Dermis microvascular lymphatic vessel endothelial cell (primary cell): ENCODE data around the gene KPTN. TPM values are rescaled to one million over a fixed set of nuclear protein-coding genes. Genes with fewer than 3 reads are reported as not detected.
A peak's percentile ranks its signal among the peaks of the same experiment; 100 is the strongest.

ENCODE experiments used
- DNase-seq, 2 donors: peaks; one replicate each; pipeline versions ENCODE4 v3.0.0 to v3.0.0-alpha.2; 2010; ENCODE audit warnings: low read depth in 2 of 2
- total RNA-seq: library from RNA; depleted of rRNA; stranded (reverse); fragments of >200 nt; gene quantifications from 2 replicates; pipeline ENCODE4 v1.2.1, GENCODE V29; 2014

KPTN gene
- total RNA-seq, 1 donor from 2014 or later, result 4.0 TPM

DNA sequence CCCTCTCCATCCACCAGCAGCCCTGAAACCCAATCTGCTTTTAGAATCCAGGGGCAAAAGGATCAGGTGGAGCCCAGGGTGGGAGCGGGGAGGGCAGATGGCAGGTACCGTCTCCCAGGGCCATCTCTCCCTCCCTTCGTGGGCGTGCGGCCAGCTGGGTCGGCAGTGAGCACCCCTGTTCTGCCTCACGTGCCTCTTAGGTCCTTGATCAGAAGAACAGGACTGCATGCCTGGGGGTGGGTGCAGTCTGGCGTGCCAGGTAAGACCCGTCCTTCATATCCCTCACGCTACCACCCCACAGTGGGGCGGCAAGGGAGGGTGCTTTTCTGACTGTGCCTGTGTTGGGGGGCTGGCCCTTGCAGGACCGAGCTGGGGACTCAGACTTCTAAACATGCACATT lies 14.3 kb downstream of the KPTN start:
- no peak for DNase-seq

DNA sequence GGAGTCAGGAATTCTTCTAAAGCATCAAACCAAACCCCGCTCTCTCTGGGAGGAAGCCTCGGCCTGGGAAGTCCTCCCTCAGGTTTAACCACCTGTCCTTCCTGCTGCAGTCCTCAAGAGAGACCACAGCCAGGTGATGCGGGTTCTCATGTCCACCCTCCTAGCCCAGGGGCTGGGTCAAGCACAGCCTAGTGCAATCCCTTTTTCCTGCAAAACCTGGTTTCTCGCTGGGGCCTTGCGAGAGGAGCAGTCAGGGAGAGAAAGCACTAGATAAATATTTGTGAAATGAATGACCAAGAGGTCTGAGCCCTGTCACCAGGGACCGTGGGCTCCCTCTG lies 14.7 kb downstream of the KPTN start:
- no peak for DNase-seq

GRCh38 chr19:47467914-47468313 lies 16.1 kb downstream of the KPTN start:
- no peak for DNase-seq

DNA sequence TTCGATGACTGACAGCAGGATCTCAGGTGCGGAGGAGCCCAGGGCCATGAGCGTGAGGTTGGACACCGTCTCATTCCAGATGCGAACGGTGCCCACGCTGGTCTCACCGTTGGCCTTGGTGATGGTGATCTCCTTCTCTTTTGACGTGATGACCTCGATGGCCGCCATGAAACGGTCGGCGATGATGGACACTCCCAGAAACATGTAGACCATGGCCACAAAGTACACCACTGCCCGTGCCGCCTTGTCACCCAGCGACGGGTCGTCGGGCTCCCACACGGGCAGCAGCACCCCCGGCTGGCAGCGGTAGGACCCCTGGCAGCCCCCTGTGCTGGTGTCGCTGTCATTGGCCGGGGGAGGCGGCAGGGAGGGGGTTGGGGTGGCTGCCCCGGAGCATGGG lies 18.1 kb downstream of the KPTN start:
- no peak for DNase-seq

DNA sequence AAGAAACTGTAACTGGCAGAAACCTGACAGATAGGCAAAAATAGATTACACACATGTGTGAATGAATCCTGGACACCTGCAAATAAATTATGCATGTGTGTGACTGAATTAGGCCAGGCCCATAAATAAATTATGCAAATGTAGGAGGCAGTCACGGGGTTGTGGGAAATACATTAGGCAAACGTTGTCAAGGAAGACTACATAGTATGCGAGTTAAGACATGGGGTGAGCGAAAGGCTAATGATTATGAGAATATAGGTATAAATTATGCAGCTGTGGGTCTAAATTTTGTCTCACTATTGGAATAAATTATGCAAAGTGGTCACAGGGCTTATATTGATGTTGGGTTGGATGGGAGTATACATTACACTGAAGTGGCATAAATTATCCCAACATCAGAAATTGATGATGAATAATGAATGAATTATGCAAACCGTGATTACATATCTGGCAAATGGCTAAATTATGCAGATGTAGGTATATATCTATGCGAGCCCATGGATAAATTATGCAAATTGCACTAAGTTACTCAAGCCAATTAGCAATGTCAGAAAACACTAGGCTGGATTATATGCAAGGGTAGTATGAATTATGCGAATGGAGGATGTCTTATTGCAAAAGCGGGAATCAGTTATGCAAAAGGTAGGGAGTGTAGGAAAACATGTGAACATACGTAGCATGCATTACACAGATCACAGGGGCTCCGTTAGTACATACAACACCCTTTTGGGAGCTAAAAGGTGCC lies 19.2 kb downstream of the KPTN start:
- DNase-seq, result no peak

DNA sequence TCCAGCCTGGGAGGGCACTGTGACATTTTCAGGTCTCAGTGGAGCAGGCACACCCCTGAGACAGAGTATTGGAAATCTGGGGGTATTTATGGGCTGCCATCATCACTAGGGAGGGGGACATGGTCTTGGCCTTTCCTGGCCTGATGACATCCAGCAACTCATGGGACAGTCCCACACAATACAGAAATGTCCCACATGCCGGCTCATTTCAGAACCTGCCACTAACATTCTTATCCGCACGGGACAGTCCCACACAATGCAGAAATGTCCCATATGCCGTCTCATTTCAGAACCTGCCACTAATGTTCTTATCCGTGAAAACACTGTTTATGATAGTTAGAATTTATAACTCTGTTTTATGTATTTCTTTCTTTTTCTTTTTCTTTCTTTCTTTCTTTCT lies 22.1 kb downstream of the KPTN start:
- no peak for DNase-seq

DNA sequence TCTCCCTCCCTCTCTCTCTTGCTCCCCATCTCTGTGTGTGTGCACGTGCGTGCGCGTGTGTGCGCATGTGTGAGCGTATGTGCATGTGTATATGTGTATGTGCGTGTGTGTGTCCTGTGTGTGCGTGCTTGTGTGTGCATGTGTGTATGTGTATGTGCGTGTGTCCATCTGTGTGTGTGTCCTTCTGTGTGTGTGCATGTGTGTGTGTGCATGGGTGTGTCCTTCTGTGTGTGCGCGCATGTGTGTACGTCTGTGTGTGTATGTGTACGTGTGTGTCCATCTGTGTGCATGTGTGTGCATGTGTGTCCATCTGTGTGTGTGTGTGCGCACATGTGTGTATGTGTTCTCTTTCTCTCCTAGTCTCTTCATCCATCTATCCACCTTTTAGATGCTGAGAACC lies 24.5 kb downstream of the KPTN start:
- DNase-seq, result no peak

DNA sequence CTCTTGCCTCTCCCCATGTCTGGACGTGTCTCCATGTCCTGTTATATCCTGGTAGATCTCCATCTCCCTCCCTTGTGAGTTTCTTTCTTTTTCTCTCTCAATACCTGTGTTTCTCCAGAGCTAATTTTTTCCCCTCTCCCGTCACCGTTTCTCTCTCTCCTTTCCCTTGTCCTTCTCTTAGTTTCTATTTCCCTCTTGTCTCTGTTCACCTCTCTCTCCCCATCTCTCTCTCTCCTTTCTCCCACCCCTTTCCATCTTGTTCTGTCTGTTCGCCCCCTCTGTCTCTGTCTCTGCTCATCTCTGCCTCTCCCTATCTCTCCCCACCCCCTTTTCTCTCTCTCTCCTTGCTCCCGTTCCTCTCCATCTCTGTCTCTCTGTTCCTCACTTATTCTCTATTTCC lies 25.3 kb downstream of the KPTN start:
- DNase-seq, result no peak

DNA sequence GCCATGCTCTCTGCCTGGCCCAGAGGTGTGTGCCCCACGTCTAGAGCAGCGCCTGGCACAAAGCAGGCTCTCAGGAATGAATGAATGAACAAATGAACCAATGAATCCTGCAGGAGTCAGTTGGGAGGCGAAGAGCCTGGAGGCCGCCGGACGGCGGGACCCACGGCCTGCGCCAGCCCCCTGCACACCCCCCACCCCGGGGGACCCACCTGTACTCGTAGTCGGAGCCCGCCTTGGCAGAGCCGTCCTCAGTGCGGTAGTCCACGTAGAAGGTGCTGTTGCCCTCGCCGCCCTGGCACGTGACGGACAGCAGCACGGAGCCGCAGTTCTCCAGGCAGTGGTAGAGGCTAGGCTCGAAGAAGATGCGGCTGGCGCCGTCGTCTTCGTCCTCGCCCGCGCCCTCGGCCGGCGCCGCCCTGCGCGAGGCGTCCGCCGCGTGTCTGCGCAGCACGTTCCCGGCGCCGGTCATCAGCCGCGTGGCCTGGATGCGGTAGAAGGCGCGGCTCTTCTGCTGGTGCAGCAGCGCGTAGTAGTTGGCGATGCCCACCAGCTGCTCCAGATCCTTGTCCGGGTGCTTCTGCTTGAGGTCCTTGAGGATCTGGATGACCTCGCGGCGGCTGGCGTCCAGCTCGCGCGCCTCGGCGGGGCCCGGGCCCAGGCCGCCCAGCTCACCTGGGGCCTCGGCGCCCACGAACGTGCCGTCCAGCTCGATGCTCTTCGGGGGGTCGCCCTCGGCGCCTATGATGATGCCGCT lies 27.1 kb downstream of the KPTN start:
- no peak for DNase-seq

DNA sequence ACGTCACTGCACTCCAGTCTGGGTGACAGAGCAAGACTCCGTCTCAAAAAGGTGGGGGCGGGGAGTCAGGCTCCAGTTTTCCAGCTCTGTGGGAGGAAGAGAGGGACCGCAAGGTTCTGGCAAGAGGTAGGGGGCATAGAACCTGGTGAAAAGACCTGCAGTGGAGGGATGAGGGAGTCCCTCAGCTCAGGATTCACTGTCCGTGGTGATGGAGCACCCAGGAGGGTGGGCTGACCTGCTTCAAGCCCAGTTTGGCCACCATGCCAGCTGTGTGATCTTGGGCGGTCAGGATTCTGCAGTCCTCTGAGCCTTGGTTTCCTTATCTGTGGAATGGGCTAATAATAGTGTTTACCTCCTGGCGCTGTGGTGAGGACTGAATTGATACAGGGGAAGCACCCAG lies 33.5 kb downstream of the KPTN start:
- no peak for DNase-seq

DNA sequence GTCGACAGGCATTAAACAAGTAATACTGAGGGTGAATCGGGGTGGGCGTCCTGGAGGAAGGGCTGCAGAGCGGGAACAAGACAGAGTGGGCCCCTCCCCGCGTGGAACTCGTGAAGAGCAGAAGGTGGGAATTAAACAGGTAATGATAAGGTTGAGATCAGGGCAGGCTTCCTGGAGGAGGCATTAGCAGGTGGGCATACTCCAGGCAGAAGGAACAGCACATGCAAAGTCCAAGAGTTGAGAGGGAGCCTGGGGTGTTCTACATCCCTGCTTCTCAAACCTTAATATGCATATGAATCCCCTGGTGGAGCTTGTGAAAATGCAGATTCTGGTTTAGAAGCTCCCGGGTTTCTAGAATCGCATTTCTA lies 35.7 kb downstream of the KPTN start:
- no peak for DNase-seq

- peak in 1 of 2 donors; percentile 61 for DNase-seq
These were observed 36.3 kb downstream of the KPTN start for GRCh38 chr19:47447470-47448359.

GRCh38 chr19:47446534-47447469 lies 37.2 kb downstream of the KPTN start:
- DNase-seq, result no peak

GRCh38 chr19:47445937-47446402 lies 38.0 kb downstream of the KPTN start:
- DNase-seq, result peak in 1 of 2 donors; percentile 24

GRCh38 chr19:47445527-47445926 lies 38.5 kb downstream of the KPTN start:
- DNase-seq, result no peak

DNA sequence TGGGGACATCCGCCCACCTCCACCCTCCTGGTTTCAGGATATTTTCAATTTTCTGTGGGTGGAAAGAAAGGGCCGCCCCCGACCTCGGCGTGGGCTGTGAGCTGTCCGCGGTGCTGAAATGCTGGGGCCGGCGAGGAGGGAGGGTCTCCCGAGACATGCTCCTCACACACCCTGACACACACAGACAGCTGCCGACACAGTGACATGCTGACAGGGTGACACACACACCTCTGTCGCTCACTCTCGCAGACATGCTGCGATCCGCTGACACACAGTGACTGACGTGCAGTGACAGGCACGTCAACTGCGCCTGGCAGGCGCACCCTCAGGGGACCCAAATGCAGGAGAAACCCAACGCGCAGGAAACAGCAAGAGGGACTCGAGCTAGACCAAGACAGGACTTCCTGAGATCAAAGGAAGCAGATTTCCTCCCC lies 39.6 kb downstream of the KPTN start:
- peak in 1 of 2 donors; percentile 21 for DNase-seq

DNA sequence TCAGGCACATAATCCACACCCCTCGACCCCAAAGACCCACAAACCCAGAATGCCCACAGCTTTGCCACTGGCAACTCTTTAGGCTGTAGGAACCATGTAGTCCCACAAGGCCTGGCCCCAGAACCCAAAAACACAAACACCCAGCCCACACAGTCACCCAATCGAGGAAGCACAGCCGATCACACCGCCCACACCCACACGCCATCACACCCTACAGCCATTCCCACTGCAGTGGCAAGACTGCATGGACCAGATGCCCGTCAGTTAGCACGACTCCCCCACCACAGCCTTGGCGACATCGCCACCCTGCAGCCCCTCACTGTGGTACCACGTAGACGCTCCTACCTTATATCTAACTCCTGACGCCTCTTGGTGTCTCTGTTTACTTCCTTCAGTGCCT lies 40.7 kb downstream of the KPTN start:
- no peak for DNase-seq

DNA sequence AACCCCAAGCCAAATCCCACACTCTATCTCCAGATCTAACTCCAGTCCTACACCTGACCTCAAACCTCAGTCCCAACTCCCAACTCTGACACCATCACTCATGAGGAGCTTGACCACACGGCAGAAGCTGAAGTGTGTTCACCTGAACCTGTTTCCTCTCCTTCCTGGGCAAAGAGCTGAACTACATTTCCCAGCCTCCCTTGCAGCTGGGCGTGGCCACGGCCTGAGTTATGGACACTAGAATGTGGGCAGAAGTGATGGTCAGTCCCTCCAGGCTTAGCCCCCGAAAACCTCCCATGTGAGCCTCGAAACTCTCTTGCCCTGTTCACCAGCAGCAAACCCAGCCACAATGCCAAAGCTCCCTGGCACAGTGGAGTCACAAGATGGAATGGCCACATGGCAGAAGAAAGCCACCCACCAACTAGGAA lies 45.2 kb downstream of the KPTN start:
- DNase-seq, result no peak

- no peak for DNase-seq
These were observed 46.5 kb downstream of the KPTN start for GRCh38 chr19:47437500-47437899.

GRCh38 chr19:47436712-47437401 lies 47.2 kb downstream of the KPTN start:
- peak; percentile 35 to 57 for DNase-seq
